ENCODE measurements around the gene THUMPD3.

Gene THUMPD3

GRCh38 chr3:9369508-9369907, 6.7 kb downstream of the THUMPD3 start:
- Histone ChIP-seq H3K9me2 (replicated peaks; ENCODE audit: low read depth, low read length) (no peaks in the 10 kb centered on the region), H3K9ac (ENCODE audit: low read depth, low read length, poor library complexity, severe bottlenecking) (no peak overlapping the region), H3K27me3 (ENCODE audit: insufficient read depth, low read length, poor library complexity, severe bottlenecking) (no peaks in the 10 kb centered on the region), H3K79me2 (ENCODE audit: insufficient read depth, low read length) (peaks cover 55% of the 10 kb centered on the region), H3K4me2 (ENCODE audit: low read depth, low read length, poor library complexity, severe bottlenecking) (peak overlapping the region; percentile 28), H3K36me3 (ENCODE audit: insufficient read depth, low read length) (peaks cover 36% of the 10 kb centered on the region), H3K4me3 (ENCODE audit: low read length, poor library complexity, severe bottlenecking) (no peak overlapping the region), H3K4me1 (ENCODE audit: insufficient read depth, low read length, poor library complexity, severe bottlenecking) (peaks cover 47% of the 10 kb centered on the region), H4K20me1 (ENCODE audit: insufficient read depth, low read length, poor library complexity, severe bottlenecking) (peaks cover 24% of the 10 kb centered on the region), H3K9me3 (ENCODE audit: insufficient read depth, low read depth, low read length) (no peaks in the 10 kb centered on the region), H2AFZ (ENCODE audit: low read length) (no peak overlapping the region), H3F3A (ENCODE audit: low read depth) (no peaks in the 10 kb centered on the region; the same call in 1 of the 2 replicates)
- TF ChIP-seq EZH2phosphoT487 (IDR thresholded peaks at IDR 0.05; ENCODE audit: borderline replicate concordance) (no peak), CTCF (conservative IDR thresholded peaks at IDR 0.05; ENCODE audit: low read length) (no peak)

GRCh38 chr3:9373465-9373864, 10.6 kb downstream of the THUMPD3 start:
- H3K36me3 ChIP-seq (ENCODE audit: insufficient read depth, low read length): peaks cover 56% of the 10 kb centered on the region
- H3K4me1 ChIP-seq (ENCODE audit: insufficient read depth, low read length, poor library complexity, severe bottlenecking): peaks cover 38% of the 10 kb centered on the region
- no peak overlapping the region for H2AFZ ChIP-seq (ENCODE audit: low read length)
- H4K20me1 ChIP-seq (ENCODE audit: insufficient read depth, low read length, poor library complexity, severe bottlenecking): peaks cover 28% of the 10 kb centered on the region
- H3K27me3 ChIP-seq (ENCODE audit: insufficient read depth, low read length, poor library complexity, severe bottlenecking): no peaks in the 10 kb centered on the region
- H3K79me2 ChIP-seq (ENCODE audit: insufficient read depth, low read length): peaks cover 54% of the 10 kb centered on the region
- peak overlapping the region; percentile 25 for H3K4me3 ChIP-seq (ENCODE audit: low read length, poor library complexity, severe bottlenecking)
- TF ChIP-seq EZH2phosphoT487 (IDR thresholded peaks at IDR 0.05; ENCODE audit: borderline replicate concordance) (no peak), CTCF (conservative IDR thresholded peaks at IDR 0.05; ENCODE audit: low read length) (no peak)
- H3K4me2 ChIP-seq (ENCODE audit: low read depth, low read length, poor library complexity, severe bottlenecking): peak overlapping the region; percentile 63
- H3K9me2 ChIP-seq (replicated peaks; ENCODE audit: low read depth, low read length): no peaks in the 10 kb centered on the region
- H3K9me3 ChIP-seq (ENCODE audit: insufficient read depth, low read depth, low read length): no peaks in the 10 kb centered on the region
- H3F3A ChIP-seq (ENCODE audit: low read depth): no peaks in the 10 kb centered on the region; the same call in 1 of the 2 replicates
- peak overlapping the region; percentile 0 for H3K9ac ChIP-seq (ENCODE audit: low read depth, low read length, poor library complexity, severe bottlenecking)

GRCh38 chr3:9377981-9378380, 15.1 kb downstream of the THUMPD3 start:
- peaks cover 33% of the 10 kb centered on the region for H3K4me1 ChIP-seq (ENCODE audit: insufficient read depth, low read length, poor library complexity, severe bottlenecking)
- H2AFZ ChIP-seq (ENCODE audit: low read length): no peak overlapping the region
- H3K4me2 ChIP-seq (ENCODE audit: low read depth, low read length, poor library complexity, severe bottlenecking): no peak overlapping the region
- peaks cover 23% of the 10 kb centered on the region for H4K20me1 ChIP-seq (ENCODE audit: insufficient read depth, low read length, poor library complexity, severe bottlenecking)
- no peak overlapping the region for H3K9ac ChIP-seq (ENCODE audit: low read depth, low read length, poor library complexity, severe bottlenecking)
- no peaks in the 10 kb centered on the region; the same call in 1 of the 2 replicates for H3F3A ChIP-seq (ENCODE audit: low read depth)
- H3K9me3 ChIP-seq (ENCODE audit: insufficient read depth, low read depth, low read length): no peaks in the 10 kb centered on the region
- H3K79me2 ChIP-seq (ENCODE audit: insufficient read depth, low read length): peaks cover 44% of the 10 kb centered on the region; the same call in 1 of the 2 replicates
- no peak for TF ChIP-seq CTCF (conservative IDR thresholded peaks at IDR 0.05; ENCODE audit: low read length)
- no peak for TF ChIP-seq EZH2phosphoT487 (IDR thresholded peaks at IDR 0.05; ENCODE audit: borderline replicate concordance)
- H3K4me3 ChIP-seq (ENCODE audit: low read length, poor library complexity, severe bottlenecking): no peak overlapping the region
- no peaks in the 10 kb centered on the region for H3K9me2 ChIP-seq (replicated peaks; ENCODE audit: low read depth, low read length)
- H3K27me3 ChIP-seq (ENCODE audit: insufficient read depth, low read length, poor library complexity, severe bottlenecking): no peaks in the 10 kb centered on the region
- peaks cover 69% of the 10 kb centered on the region for H3K36me3 ChIP-seq (ENCODE audit: insufficient read depth, low read length)
